A549 (cell line): ENCODE measurements around the gene TLE1. TPM values are rescaled to one million over a fixed set of nuclear protein-coding genes. Genes with fewer than 3 reads are reported as not detected.

Source experiments
- ATAC-seq, 2 experiments: fragments of 200-7000 bp in 1 of 2; fragments of >200 bp in 1 of 2; cut with Nextera tagmentation in 1 of 2; cut with Tn5 transposase in 1 of 2; 3 replicates each; pipeline versions ENCODE4 v1.8.0 to v1.9.1; 2018 to 2020; ENCODE audit warnings: mild to moderate bottlenecking in 1 of 2, moderate library complexity in 1 of 2
- CTCF ChIA-PET: fragments of 300-600 bp; sonication (Branson Sonifier 250); formaldehyde crosslinking; extraction: SDS; loops from one replicate; lab custom pipeline; 2021; ENCODE audit warnings: antibody characterized with exemption, inconsistent platforms; lab: Yijun Ruan, JAX
- POLR2A ChIA-PET: fragments of 350-600 bp; formaldehyde crosslinking; extraction: SDS; loops from one replicate; lab custom pipeline; 2021; ENCODE audit warnings: antibody characterized with exemption, inconsistent platforms; lab: Yijun Ruan, JAX
- DNase-seq, 2 experiments: peaks; one replicate each; pipeline versions ENCODE4 v3.0.0 to v3.0.0-alpha.2; 2011 to 2016; ENCODE audit warnings: low read depth in 1 of 2, low spot score in 1 of 2
- FAIRE-seq: peaks from 2 replicates; lab custom pipeline; 2011; peaks lifted over from hg19 to GRCh38; lab: Jason Lieb, UNC
- H3K27ac ChIP-seq, 2 experiments: fragments of >200 bp; sonication (Bioruptor Twin); formaldehyde crosslinking; 3 replicates each; pipeline ENCODE4 v1.5.1; 2016 to 2017
- H3K4me1 ChIP-seq: fragments of >200 bp; sonication (Bioruptor Twin); formaldehyde crosslinking; 3 replicates; pipeline ENCODE4 v1.6.1; 2016
- H3K4me2 ChIP-seq: fragments of >200 bp; sonication (Bioruptor Twin); formaldehyde crosslinking; 3 replicates; pipeline ENCODE4 v1.6.1; 2016
- H3K4me3 ChIP-seq: fragments of >200 bp; sonication (Bioruptor Twin); formaldehyde crosslinking; 3 replicates; pipeline ENCODE4 v1.5.1; 2016
- H3K9me3 ChIP-seq: fragments of >200 bp; sonication (Bioruptor Twin); formaldehyde crosslinking; 3 replicates; pipeline ENCODE4 v1.6.1; 2016
- ATOH8 ChIP-seq: fragments of 250-450 bp; sonication (Bioruptor Pico); IDR thresholded peaks from 2 replicates; pipeline ENCODE4 v1.5.0; 2020; ENCODE audit warnings: low read depth, mild to moderate bottlenecking, moderate library complexity
- BCL3 ChIP-seq: fragments of >200 bp; sonication (Bioruptor Twin); formaldehyde crosslinking; IDR thresholded peaks from 3 replicates; pipeline ENCODE4 v1.6.1; 2016
- BHLHE40 ChIP-seq: IDR thresholded peaks from 2 replicates; pipeline ENCODE4 v1.6.1; 2012; ENCODE audit warnings: low read depth, low read length, inconsistent platforms
- CBX2 ChIP-seq: fragments of 200-600 bp; sonication (generic); IDR thresholded peaks from 2 replicates; pipeline ENCODE4 v1.6.1; 2016; ENCODE audit warnings: low read depth, mild to moderate bottlenecking, borderline replicate concordance
- CBX8 ChIP-seq: fragments of 200-600 bp; sonication (generic); IDR thresholded peaks from 2 replicates; pipeline ENCODE4 v1.6.1; 2016
- CHD2 ChIP-seq: fragments of 150-350 bp; IDR thresholded peaks from 2 replicates; pipeline ENCODE4 v1.6.1; 2014; ENCODE audit warnings: low read length; ENCODE audit not compliant: partially characterized antibody
- EP300 ChIP-seq, 2 experiments: fragments of >200 bp; sonication (Bioruptor Twin); formaldehyde crosslinking; IDR thresholded peaks; 2 replicates in 1 of 2; 3 replicates in 1 of 2; pipeline ENCODE4 v1.6.1; 2016 to 2017
- ESRRA ChIP-seq: fragments of 150-350 bp; IDR thresholded peaks from 2 replicates; pipeline ENCODE4 v1.6.1; 2014; ENCODE audit warnings: mild to moderate bottlenecking, low read length, borderline replicate concordance
- FOSL2 ChIP-seq, 2 experiments: fragments of 450-650 bp in 1 of 2; fragments of >200 bp in 1 of 2; sonication (Bioruptor Twin) in 1 of 2; formaldehyde crosslinking; IDR thresholded peaks; 2 replicates each; pipeline versions ENCODE4 v1.5.0 to v1.6.1; 2016 to 2020; ENCODE audit warnings: mild to moderate bottlenecking in 1 of 2, moderate library complexity in 1 of 2
- FOXS1 ChIP-seq: fragments of 250-450 bp; sonication (Bioruptor Pico); IDR thresholded peaks from 2 replicates; pipeline ENCODE4 v1.5.0; 2020; ENCODE audit warnings: mild to moderate bottlenecking, moderate library complexity
- GATA3 ChIP-seq: IDR thresholded peaks from 2 replicates; pipeline ENCODE4 v1.6.1; 2012; ENCODE audit warnings: borderline replicate concordance
- HES2 ChIP-seq: fragments of >200 bp; sonication (Bioruptor Twin); formaldehyde crosslinking; IDR thresholded peaks from 2 replicates; pipeline ENCODE4 v1.6.1; 2016
- HMGXB4 ChIP-seq: fragments of 250-450 bp; sonication (Bioruptor Pico); IDR thresholded peaks from 2 replicates; pipeline ENCODE4 v1.5.0; 2021; ENCODE audit warnings: mild to moderate bottlenecking, moderate library complexity, borderline replicate concordance
- KDM1A ChIP-seq: fragments of 200-600 bp; sonication (generic); IDR thresholded peaks from 2 replicates; pipeline ENCODE4 v1.6.1; 2016; ENCODE audit warnings: low read depth, mild to moderate bottlenecking
- MAFK ChIP-seq: fragments of 450-650 bp; IDR thresholded peaks from 2 replicates; pipeline ENCODE4 v1.6.1; 2014; ENCODE audit not compliant: partially characterized antibody
- MAX ChIP-seq: IDR thresholded peaks from 2 replicates; pipeline ENCODE4 v1.6.1; 2012
- PBX3 ChIP-seq: IDR thresholded peaks from 2 replicates; pipeline ENCODE4 v1.6.1; 2012
- RARB ChIP-seq: fragments of 250-450 bp; sonication (Bioruptor Pico); IDR thresholded peaks from 2 replicates; pipeline ENCODE4 v1.8.0; 2021; ENCODE audit warnings: mild to moderate bottlenecking, moderate library complexity
- RCOR1 ChIP-seq: fragments of 150-350 bp; IDR thresholded peaks from 2 replicates; pipeline ENCODE4 v1.6.1; 2014; ENCODE audit warnings: antibody characterized with exemption, low read length, low read depth
- RFX5 ChIP-seq: fragments of 450-650 bp; IDR thresholded peaks from 2 replicates; pipeline ENCODE4 v1.7.1; 2014; ENCODE audit warnings: antibody characterized with exemption, mild to moderate bottlenecking, moderate library complexity
- RNF2 ChIP-seq: fragments of 200-600 bp; sonication (generic); IDR thresholded peaks from 2 replicates; pipeline ENCODE4 v1.6.1; 2016; ENCODE audit warnings: low read depth, mild to moderate bottlenecking, antibody characterized with exemption, moderate library complexity, borderline replicate concordance
- SMC3 ChIP-seq: fragments of >200 bp; sonication (Bioruptor Twin); formaldehyde crosslinking; IDR thresholded peaks from 3 replicates; pipeline ENCODE4 v1.6.1; 2018; ENCODE audit warnings: inconsistent platforms
- TFCP2L1 ChIP-seq: fragments of 250-450 bp; sonication (Bioruptor Pico); IDR thresholded peaks from 2 replicates; pipeline ENCODE4 v1.5.0; 2021; ENCODE audit warnings: mild to moderate bottlenecking
- TP53 ChIP-seq: fragments of 250-450 bp; sonication (Bioruptor Pico); IDR thresholded peaks from 2 replicates; pipeline ENCODE4 v1.5.0; 2021; ENCODE audit warnings: mild to moderate bottlenecking, moderate library complexity
- USF2 ChIP-seq: fragments of 450-650 bp; IDR thresholded peaks from 2 replicates; pipeline ENCODE4 v1.6.1; 2014; ENCODE audit warnings: antibody characterized with exemption
- ZC3H11A ChIP-seq: fragments of 450-650 bp; IDR thresholded peaks from 2 replicates; pipeline ENCODE4 v1.6.1; 2014; ENCODE audit warnings: antibody characterized with exemption, mild to moderate bottlenecking
- WGBS: methylation state at CpG from one replicate; pipeline ENCODE4 v1.1.6; 2017; ENCODE audit errors: missing lambda C conversion rate; 5-methylcytosine and 5-hydroxymethylcytosine counted together
- polyA plus RNA-seq, 4 experiments: library from polyadenylated mRNA; depleted of rRNA in 3 of 4; stranded (reverse); fragments of >200 nt; fragmentation: RNase III in 1 of 4; extraction: RNeasy Plus Mini Kit Qiagen cat#74134 plus additional on column Dnase treatment in 1 of 4; gene quantifications; 2 replicates in 3 of 4; 3 replicates in 1 of 4; pipeline ENCODE4 v1.2.3, GENCODE V29; 2011 to 2017

Gene TLE1
- polyA plus RNA-seq, 2 of the 4 experiments (the other 2 are of a cell fraction): 45.8 to 117 TPM

GRCh38 chr9:81589819-81590218, 99.5 kb downstream of the TLE1 start:
- ChIA-PET POLR2A (no interaction called here), CTCF (no interaction called here)
- no peak for DNase-seq
- Histone ChIP-seq H3K4me2 (no peak overlapping the region; the same call in 2 of the 3 replicates), H3K4me3 (no peak overlapping the region), H3K9me3 (no peaks in the 10 kb centered on the region), H3K4me1 (peaks cover 50% of the 10 kb centered on the region), H3K27ac (peak overlapping the region; percentile 83 to 90; a peak in 5 of 6 replicates)
- no peak for FAIRE-seq
- no peak for ATAC-seq
- TF ChIP-seq ZC3H11A (no peak), ATOH8 (no peak), CHD2 (no peak), FOSL2 (IDR thresholded peaks at IDR 0.05) (no peak), FOSL2 (CRISPR knock-in tag; IDR thresholded peaks at IDR 0.05) (no peak), CBX8 (no peak), BCL3 (no peak), KDM1A (no peak), RARB (CRISPR knock-in tag) (no peak), MAFK (no peak), ESRRA (no peak), EP300 (IDR thresholded peaks at IDR 0.05) (no peak), CBX2 (no peak), HMGXB4 (no peak), TP53 (CRISPR knock-in tag) (no peak)
- 95% methylated on average over 9 of the region's 9 CpGs for WGBS

GRCh38 chr9:81589392-81589791, 100.0 kb downstream of the TLE1 start:
- no peak overlapping the region for H3K4me3 ChIP-seq
- H3K4me2 ChIP-seq: peak overlapping the region; percentile 75
- FAIRE-seq: no peak
- CTCF ChIA-PET: interaction anchor here (1.1 to 1.3 kb wide), 2 partner anchors 36 to 1372 kb away, joined by 3 to 4 read pairs; no protein-coding TSS in a partner anchor
- DNase-seq: no peak
- TF ChIP-seq RCOR1 (no peak), SMC3 (no peak), RNF2 (no peak), GATA3 (no peak), RFX5 (no peak), USF2 (no peak), PBX3 (no peak), TFCP2L1 (CRISPR knock-in tag) (no peak), HES2 (no peak), MAX (no peak), BCL3 (no peak), BHLHE40 (no peak), FOXS1 (CRISPR knock-in tag) (no peak)
- 85% methylated on average over 5 of the region's 5 CpGs for WGBS
- ATAC-seq: no peak
- POLR2A ChIA-PET: no interaction called here
- peak overlapping the region; percentile 83 to 90 for H3K27ac ChIP-seq
- H3K4me1 ChIP-seq: peaks cover 48% of the 10 kb centered on the region
- no peaks in the 10 kb centered on the region for H3K9me3 ChIP-seq
